Measurements from ENCODE around the gene TTLL5.
A peak's percentile ranks its signal among the peaks of the same experiment; 100 is the strongest.

TTLL5 gene

GRCh38 chr14:75700295-75700694, 39.2 kb downstream of the TTLL5 start:
- no peak for DNase-seq (ENCODE audit: low read depth in 1 of 2, low spot score in 1 of 2)

GRCh38 chr14:75702122-75702521, 41.1 kb downstream of the TTLL5 start:
- DNase-seq (ENCODE audit: low read depth in 1 of 2, low spot score in 1 of 2): no peak

GRCh38 chr14:75702616-75703261, 41.7 kb downstream of the TTLL5 start:
- no peak for DNase-seq (ENCODE audit: low read depth in 1 of 2, low spot score in 1 of 2)

- DNase-seq (ENCODE audit: low read depth in 1 of 2, low spot score in 1 of 2): no peak
Observed at GRCh38 chr14:75703467-75703866, 42.4 kb downstream of the TTLL5 start.

GRCh38 chr14:75705014-75705413, 44.0 kb downstream of the TTLL5 start:
- no peak for DNase-seq (ENCODE audit: low read depth in 1 of 2, low spot score in 1 of 2)

GRCh38 chr14:75709207-75709812, 48.3 kb downstream of the TTLL5 start:
- DNase-seq (ENCODE audit: low read depth in 1 of 2, low spot score in 1 of 2): peak; percentile 5 to 22

GRCh38 chr14:75711105-75711795, 50.2 kb downstream of the TTLL5 start:
- DNase-seq (ENCODE audit: low read depth in 1 of 2, low spot score in 1 of 2): no peak

GRCh38 chr14:75711796-75712211, 50.8 kb downstream of the TTLL5 start:
- no peak for DNase-seq (ENCODE audit: low read depth in 1 of 2, low spot score in 1 of 2)

- DNase-seq (ENCODE audit: low read depth in 1 of 2, low spot score in 1 of 2): no peak
Observed at GRCh38 chr14:75714991-75715390, 53.9 kb downstream of the TTLL5 start.

GRCh38 chr14:75715926-75716780, 55.1 kb downstream of the TTLL5 start:
- no peak for DNase-seq (ENCODE audit: low read depth in 1 of 2, low spot score in 1 of 2)

- DNase-seq (ENCODE audit: low read depth in 1 of 2, low spot score in 1 of 2): no peak
Observed at GRCh38 chr14:75717729-75718128, 56.7 kb downstream of the TTLL5 start.

- no peak for DNase-seq (ENCODE audit: low read depth in 1 of 2, low spot score in 1 of 2)
Observed at GRCh38 chr14:75718199-75718598, 57.2 kb downstream of the TTLL5 start.

- no peak for DNase-seq (ENCODE audit: low read depth in 1 of 2, low spot score in 1 of 2)
Observed at GRCh38 chr14:75720116-75720515, 59.1 kb downstream of the TTLL5 start.

GRCh38 chr14:75720842-75721498, 59.9 kb downstream of the TTLL5 start:
- DNase-seq (ENCODE audit: low read depth in 1 of 2, low spot score in 1 of 2): no peak

GRCh38 chr14:75723716-75724115, 62.7 kb downstream of the TTLL5 start:
- DNase-seq (ENCODE audit: low read depth in 1 of 2, low spot score in 1 of 2): no peak

- no peak for DNase-seq (ENCODE audit: low read depth in 1 of 2, low spot score in 1 of 2)
Observed at GRCh38 chr14:75724414-75725204, 63.6 kb downstream of the TTLL5 start.

GRCh38 chr14:75725481-75725880, 64.4 kb downstream of the TTLL5 start:
- no peak for DNase-seq (ENCODE audit: low read depth in 1 of 2, low spot score in 1 of 2)

GRCh38 chr14:75726321-75726720, 65.3 kb downstream of the TTLL5 start:
- no peak for DNase-seq (ENCODE audit: low read depth in 1 of 2, low spot score in 1 of 2)

- DNase-seq (ENCODE audit: low read depth in 1 of 2, low spot score in 1 of 2): no peak
Observed at GRCh38 chr14:75727124-75727523, 66.1 kb downstream of the TTLL5 start.

GRCh38 chr14:75732888-75733287, 71.8 kb downstream of the TTLL5 start:
- DNase-seq (ENCODE audit: low read depth in 1 of 2, low spot score in 1 of 2): no peak

All from activated T-helper 1 cell treated with anti-CD3 and anti-CD28 coated beads, Interleukin-2, amount 50 U/mL, for 16 hours (primary cell).